ENCODE results near the gene TBC1D9.

Gene TBC1D9

DNA sequence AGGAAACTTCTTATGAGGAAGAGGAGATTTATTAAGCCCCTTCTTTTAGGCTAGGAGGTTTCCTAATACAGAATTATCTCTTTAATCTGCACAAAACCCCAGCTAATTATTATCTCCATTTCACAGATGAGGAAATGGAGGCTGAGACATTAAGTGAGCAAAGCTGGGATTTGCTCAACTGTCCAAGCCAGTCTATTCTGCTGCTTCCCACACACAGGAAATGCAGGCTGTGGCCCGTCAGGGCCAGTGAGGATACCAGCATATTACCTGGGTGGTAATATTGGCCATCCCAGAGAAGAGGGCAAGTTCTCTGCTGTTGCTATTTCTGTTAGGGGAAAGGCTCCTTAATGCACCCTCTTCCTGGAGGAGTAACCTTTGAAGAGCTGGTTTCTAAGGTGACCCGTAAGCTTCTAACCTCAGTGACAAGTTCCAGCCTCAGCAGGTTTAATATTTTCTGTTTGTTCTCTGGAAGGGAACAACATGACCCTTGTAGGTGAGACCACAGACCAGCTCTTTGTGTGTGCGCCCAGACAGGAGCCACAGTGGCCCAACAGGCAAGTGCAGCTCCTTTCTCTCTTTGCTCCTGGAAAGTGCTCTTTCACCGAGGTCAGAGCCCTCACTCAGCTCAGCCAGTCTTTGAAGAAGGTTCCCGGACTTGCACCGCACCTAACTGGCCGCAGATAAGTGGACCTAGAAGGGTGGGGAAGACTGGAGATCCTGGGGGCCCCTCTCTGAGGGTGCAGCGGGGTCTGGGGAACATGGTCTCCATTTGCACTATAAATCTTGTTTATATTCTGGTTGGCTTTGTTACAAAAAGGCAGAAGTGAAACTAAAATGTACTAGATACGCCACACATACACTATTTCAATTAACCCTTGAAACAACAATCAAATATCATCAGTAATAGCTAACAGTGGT lies 35.5 kb downstream of the TBC1D9 start:
- no peak for DNase-seq (ENCODE audit: low spot score)

DNA sequence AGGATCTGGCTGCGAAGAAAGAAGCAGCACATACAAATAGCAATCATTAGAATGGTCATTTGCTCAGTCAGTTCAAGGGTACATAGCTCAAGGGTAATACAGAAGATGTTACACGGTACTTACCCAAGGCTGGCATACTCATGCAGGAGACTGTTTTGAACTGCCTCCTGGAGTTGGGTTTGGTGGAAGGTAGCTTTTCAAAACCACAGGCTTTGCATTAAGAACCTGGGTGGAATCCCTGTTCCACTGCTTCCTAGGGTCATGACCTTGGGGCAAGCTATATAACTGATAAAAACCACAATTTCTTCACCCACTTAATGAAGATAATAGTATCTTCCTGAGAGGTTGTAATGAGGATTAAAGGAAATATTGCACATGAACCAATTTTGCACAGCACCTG lies 36.5 kb downstream of the TBC1D9 start:
- DNase-seq (ENCODE audit: low spot score): no peak

DNA sequence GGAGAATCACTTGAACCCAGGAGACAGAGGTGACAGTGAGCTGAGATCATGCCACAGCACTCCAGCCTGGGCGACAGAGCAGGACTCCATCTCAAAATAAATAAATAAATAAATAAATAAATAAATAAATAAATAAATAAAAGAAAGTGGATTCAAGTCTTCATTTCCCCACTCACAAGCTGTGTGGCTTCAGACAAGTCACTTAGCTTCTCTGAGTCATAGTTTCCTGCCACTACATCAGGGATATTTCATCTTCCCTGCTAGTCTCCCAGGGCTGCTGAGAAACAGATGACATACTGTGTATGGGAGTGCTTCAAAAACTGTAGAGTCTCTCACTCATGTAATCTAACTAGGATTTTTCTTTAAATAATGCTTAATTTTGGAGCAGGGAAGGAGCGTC lies 37.2 kb downstream of the TBC1D9 start:
- DNase-seq (ENCODE audit: low spot score): peak; percentile 50

DNA sequence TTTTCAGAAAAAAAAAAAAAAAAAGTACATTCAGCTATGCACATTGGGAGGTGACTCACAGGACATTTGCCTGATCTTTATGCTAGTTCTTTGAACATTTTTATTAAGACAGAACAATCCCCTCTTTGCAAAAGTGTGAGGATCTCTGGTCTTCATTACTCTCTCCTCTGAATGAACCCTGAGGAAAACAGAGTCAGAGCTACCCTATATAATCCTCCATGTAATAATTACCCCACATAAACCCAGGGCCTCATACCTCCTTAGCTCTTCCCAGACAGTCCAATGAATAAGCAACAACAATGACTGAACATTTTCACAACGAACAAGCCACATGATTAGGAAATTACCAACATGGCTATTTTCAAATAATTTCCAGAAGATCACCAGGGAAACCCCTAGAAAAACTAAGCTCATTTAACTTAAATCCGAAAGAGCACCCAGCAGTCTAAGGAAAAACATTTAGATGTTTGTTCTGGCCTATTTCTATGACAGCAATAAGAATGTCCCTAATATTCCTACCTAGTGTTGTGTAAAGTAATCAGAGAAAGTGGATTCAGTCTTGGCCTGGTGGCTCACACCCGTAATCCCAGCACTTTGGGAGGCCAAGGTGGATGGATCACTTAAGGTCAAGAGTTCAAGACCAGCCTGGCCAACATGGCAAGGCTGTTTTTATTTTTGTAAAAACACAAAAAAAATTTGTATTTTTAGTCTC lies 37.8 kb downstream of the TBC1D9 start:
- peak; percentile 47 for DNase-seq (ENCODE audit: low spot score)

DNA sequence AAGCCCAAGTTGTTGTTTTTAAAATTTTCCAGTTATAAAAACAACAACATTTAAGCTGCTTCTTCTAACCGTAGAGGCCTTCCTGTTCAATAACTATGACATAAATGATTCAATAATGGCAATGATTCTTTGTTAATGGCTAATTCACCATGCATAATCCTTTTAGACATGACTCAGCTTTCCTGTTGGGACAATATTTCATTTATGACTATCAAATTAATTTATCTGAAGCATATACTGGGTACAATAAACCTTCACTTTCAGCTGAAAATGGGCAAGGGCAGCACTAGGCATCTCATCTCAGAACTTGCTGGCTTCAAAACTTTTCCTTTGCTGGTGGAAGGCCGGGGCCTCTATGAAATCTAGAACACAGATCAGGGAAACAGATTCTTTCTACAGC lies 38.9 kb downstream of the TBC1D9 start:
- no peak for DNase-seq (ENCODE audit: low spot score)

DNA sequence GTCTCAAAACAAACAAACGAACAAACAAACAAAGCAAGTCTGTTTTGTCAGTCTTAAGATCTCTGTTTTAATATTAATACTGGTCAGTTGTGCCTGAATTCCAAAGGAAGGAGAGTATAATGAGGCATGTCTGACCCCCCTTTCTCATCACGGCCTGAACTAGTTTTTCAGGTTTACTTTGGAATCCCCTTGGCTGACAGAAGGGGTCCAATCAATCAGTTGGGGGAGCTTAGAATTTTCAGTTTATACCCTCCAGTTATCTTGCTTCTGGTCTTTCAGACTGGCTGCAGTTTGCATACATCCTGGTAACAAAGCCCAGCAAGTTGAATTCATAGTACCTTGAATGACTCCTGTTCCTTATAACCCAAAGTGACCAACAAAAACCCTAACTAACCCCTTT lies 41.1 kb downstream of the TBC1D9 start:
- no peak for DNase-seq (ENCODE audit: low spot score)

DNA sequence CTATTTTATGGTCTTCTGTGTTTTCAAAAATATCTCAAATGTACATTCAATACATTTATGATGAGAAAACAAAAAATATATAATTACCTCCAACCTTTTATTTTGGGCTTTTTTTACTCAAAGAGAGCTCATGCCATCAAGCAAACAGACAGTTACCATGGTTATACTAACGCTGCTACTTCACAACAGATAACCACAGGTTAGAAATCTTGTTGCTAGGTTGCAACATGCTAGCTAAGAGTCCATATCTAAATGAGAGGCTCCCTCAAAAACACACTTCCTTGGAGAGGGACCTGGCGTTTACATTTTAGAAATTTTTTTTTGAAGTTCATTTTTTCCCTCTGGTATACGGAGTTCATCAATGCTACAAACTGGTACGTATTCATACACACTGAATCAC lies 44.3 kb downstream of the TBC1D9 start:
- DNase-seq (ENCODE audit: low spot score): no peak

DNA sequence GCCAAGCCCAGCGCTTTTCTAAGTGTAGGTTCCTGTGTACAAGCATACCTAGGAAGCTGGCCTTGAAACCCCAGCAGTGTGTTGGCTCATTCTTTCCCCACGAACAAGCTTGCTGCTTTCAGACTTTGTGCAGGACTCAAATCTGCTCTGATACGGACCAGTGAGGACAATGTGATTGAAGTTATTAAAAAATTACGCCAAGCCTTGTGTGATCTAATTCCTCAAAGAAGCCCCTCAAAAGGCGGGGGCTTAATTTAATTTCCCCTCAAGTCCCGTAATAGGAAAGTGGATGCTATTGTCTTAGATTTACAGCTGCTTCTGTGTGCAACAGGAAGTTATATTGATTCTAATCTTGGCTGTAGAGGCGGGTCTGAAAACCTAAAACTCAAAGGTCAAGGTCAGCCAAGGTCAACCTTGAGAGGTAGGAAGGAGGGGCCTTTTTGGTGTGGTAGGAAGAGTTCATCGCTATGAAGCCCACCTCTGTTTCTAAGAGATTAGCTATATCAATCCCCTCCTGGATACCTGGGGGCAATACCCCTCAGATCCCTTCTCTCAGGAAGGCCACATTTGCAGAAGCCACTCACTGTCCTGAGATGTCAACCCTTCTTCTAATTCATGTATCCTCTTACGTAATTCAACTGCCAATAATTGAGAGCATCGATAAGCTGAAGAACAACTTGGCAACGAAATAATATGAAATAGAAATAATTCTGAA lies 45.1 kb downstream of the TBC1D9 start:
- no peak for DNase-seq (ENCODE audit: low spot score)

DNA sequence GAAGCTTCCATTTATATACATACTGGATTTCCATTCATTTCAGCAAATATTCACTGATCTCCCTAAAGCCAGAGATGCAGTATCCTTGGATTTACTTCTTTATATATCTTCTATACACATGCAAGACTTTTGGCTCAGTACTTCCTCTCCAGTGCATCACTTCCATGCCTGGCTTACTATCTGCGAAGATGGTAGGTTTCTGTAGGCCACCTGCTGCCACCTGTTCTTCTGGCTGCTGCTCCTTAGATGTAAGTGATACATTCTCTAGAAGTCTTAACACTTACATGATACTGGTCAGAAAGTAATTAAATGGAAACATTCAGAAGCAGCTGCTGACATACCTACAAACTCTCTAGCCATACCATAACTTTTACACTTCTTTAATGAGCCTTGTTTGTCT lies 48.9 kb downstream of the TBC1D9 start:
- DNase-seq (ENCODE audit: low spot score): no peak

DNA sequence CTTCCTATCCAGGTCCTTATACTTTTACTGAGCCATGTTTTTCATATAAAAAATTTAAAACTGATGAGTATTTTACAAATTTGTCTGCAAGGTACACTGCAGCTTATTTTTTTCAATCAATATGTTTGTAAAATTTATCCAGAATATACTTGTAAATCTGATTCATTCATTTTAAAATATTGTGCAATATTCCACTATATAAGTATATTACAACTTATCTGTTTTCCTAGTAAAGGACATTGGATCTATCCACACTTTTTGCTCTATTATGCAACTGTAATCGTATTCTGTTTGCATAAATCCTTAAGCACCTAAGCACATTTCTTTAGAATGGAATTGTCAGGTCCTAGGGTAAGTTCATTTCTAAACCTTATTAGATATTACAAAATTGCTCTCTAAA lies 49.5 kb downstream of the TBC1D9 start:
- DNase-seq (ENCODE audit: low spot score): no peak

DNA sequence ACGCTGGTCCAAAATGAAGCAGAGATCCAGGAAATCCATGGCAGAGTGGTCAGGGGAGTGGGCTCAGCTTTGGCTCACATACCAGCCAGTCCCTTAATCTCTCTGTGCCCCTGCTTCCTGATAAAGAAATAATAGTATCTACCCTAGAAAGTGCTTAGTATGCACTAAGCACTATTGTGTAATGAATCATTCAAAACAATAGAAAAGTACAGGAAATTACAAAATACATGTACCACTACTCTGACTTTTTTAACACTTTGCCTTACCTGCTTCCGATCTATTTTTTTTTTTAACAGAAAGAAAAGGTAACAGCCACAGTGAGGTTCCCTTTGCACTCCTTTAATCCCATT lies 49.9 kb downstream of the TBC1D9 start:
- no peak for DNase-seq (ENCODE audit: low spot score)

DNA sequence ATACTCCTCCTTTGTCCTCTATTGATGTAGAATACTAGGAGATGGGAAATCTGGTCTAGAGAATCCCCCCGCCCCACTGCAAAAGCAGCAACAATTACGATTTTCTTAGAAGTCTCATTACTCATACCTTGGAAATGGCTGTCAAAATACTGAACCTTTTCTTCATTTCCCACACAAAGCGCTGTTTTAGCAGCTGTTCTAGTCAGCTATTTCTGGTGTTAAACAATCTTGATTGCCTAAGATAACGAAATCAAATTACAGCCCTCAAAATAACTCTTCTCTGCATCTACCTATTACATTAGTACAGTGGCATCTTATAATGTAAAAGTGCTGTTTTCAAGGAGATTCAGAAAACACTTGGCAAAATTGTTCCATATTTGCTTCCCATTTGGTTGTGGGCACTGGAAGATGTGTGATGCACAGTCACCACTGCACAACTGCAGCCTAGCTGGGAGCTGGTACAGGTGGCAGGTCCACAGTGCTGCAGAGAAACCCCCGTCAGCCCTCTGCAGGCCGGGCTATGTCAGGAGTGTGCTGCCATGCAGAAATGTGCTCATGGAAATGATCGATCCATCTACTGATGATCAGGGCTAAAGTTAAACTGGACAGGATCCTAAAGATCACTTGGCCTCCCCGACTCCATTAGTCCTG lies 50.4 kb downstream of the TBC1D9 start:
- DNase-seq (ENCODE audit: low spot score): no peak

DNA sequence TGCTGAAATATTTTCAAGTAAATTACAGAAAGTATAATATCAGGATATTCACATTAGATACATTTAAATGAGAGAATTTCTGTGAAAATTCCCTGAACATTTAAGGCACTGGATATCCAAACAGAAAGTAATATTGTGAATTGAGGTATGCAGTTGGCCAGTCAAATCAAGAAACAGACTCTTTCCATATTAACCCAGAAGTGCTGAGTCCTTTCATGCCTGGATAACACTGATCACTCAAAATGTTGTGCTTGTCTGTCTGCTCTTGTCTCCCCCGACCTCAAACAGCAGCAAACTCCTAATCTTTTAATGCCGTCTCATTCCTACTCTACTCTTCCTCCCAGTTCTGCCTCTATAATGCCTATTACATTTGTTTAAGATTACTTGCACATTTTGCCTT lies 51.2 kb downstream of the TBC1D9 start:
- DNase-seq (ENCODE audit: low spot score): no peak

DNA sequence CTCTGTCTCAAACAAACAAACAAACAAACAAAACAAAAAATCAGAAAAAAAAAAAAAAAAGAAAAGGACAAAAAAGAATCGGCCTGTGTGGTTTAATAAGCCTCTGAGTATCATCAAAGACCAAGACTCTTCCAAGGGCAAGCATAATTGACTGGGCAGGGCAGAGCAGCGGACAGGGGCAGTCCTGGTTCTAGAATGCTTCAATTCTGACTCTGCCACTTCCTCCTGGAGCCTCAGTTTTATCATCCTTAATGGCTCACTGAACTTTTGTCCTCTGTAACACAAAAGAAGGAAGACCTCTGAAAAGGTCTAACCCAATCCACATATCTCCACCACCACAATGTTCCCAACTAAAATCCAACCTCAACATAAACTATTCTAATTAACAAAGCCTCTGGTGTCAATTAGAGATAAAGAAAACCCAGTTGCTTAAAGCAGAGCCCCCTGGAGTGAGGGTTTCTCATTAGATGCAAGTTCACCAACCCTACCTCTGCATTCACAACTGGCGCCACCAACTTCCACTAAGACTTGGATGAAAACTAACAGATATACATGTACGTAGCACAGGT lies 51.7 kb downstream of the TBC1D9 start:
- no peak for DNase-seq (ENCODE audit: low spot score)

DNA sequence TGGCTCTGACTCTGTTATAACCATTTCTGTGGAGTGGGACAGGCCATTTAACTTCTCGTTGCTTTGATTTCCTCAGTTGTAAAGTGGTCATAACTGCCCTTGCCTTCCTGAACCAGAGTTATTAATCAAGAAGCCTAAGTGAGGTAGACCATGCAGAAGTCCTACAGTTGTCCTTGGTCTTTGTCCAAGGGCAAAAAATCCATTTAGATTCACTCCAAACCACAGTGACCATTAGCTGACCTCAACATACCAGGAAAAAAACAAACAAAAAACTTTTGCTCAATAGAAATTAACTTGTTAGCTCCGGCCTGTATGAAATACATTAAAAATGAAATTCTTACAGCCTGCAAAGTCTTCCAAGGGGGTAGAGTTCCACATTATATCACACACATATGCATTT lies 52.7 kb downstream of the TBC1D9 start:
- no peak for DNase-seq (ENCODE audit: low spot score)

DNA sequence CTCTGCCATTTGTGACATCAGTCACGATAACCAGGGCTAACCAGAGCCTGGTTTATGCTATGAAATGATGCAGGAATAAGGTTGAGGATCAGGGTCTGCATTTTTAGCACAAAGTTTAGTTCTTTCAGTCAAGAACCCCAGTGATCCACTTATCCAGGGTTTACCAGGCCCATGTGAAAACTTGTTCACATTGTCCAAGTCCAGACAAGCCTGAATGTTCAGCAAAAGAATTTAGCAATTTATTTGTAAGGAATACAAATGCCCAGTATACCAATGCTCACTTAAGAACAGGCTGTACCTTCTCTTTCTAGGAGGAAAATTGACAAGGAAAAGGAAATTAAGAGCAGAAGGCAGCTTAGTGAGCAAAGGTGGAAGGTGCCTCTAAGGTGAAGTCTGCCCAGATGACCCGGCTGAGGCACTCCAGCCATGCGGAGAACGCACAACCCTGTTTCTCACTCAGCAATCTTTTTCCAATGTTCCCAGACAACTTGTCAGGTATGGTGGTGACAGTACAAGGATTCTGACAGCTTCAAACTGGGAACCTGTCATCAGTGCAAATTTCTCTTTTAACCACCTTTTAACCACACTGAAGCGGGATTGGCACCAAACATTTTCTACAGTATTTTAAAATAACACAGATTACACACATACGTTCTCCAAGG lies 54.0 kb downstream of the TBC1D9 start:
- no peak for DNase-seq (ENCODE audit: low spot score)

DNA sequence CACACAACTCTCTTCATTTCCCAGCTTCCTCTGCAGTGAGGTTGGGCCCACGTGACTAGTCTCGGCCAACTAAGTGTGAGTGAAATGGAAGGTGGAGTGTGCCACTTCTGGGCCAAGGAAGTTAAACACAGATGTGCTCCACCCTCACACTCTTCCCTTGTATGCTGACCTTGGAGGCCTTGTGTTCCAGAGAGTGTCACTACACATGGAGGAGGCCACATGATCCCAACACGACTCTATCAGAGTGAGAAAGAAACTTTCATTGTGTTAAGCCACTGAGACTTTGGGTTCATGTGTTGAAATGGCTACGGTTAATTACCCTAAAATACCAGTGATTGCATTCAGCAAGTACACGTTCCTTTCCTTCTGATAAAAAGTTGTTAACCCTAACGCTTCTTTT lies 55.1 kb downstream of the TBC1D9 start:
- DNase-seq (ENCODE audit: low spot score): no peak

DNA sequence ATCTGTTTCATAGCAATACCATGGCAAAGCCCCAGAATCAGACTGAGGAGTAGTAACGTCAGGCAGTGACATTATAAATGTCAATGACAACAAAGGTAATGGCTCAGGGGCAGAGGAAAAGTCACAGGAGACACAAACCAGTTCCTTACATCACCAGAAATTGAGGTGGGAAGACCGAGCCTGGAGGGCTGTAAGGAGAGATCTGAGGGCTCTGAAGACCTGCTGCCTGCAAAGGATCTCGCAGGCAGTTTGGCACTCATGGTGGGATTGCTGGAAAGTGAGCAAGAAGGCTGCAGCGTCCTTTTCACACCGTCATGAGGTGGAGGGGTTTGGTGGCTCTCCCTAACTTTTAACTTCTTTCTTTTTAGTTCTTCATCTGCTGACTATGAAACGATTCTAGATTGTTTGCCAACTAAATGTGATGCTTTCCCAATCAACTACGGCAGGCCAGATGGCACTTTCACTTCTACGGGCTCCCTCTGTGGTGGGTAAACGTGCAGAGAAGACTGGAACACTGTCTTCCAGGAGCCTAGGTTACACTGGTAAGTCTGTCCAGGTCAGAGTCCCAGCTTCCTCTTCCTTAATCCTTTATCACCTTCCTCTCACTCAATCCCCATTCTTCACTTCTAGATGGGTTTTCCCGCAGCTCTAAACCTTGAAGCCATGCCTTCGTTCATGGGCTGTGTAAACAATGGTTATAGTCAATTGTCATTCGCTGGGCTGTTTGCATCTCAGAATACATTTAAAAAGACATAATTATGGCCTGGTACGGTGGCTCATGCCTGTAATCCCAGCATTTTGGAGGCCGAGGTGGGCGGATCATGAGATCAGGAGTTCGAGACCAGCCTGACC lies 58.2 kb downstream of the TBC1D9 start:
- no peak for DNase-seq (ENCODE audit: low spot score)

DNA sequence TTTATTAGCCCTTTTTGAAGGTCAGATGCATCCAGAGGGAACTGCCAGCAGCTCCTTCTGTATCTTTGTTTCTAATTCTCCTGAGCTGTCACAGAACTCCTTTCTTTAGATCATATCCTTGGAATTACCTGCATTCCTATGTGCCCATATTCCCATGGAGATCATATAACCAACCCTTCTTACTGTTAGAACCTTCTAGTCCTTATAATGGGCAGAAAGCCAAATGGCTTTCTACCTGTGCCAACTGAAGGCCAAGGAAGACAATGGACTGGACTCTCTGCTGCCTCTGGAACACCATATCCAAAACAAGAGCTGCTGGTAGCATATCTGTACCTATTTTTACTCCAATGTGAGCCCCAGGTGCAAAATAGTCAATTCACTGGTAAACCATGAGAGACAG lies 60.7 kb downstream of the TBC1D9 start:
- DNase-seq (ENCODE audit: low spot score): no peak

DNA sequence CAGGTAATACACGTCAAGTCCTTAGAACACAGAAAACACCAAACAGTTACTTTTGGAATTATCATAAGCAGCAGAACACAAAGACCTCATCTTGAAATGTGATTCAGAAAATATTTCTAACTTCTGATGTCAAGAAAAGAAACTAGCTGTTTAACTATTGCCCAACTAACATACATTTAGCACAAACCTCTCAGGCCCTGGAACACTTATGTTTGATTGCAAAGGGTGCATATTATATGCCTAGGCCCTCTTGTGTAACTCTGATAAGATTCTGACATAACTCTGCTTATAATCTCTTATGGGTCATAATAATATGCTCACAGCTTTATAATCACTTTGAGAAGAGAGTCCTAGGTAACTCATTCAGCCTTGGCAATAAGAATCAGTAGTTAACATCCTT lies 62.6 kb downstream of the TBC1D9 start:
- no peak for DNase-seq (ENCODE audit: low spot score)

DNA sequence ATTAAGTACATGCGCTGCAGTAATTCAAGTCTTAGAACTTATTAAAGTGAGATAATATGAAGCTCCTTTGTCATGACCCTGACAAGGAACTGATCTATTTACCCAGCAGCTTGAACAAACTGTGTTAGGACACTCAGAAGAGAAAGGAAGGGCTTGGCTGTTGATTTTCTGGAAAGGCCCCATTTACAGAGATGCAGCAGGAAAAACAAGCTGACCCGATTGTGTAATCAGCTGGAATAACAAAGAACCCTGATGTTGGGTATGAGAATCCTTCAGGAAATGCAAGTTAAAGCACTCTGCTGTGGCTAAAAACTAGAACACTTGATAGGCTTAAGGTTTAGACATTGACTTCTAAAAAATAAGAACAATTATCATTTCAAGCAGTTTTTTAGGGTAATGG lies 64.8 kb downstream of the TBC1D9 start:
- no peak for DNase-seq (ENCODE audit: low spot score)
